ENCODE measurements around the gene THEM5.

DNA sequence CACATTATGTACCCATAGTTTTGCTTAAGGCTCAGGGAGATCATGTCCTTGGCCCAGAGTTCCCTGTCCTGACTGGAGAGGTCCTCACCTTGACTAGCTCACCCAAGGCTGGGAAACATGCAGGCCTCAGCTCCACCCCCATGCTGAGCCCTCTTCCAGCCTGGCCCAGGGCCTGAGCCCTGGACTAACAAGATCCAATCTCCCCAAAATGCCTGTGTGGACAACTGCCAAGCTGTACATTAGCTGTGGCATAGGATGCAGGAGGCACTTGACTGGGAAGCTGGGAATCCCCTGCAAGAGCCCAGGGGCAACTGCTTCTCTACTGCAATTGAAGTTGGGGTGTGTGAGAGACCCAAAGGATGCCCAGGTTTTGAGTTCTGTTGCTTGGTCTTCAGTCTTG lies 50.3 kb downstream of the THEM5 start:
- TF ChIP-seq, protein P1, sequence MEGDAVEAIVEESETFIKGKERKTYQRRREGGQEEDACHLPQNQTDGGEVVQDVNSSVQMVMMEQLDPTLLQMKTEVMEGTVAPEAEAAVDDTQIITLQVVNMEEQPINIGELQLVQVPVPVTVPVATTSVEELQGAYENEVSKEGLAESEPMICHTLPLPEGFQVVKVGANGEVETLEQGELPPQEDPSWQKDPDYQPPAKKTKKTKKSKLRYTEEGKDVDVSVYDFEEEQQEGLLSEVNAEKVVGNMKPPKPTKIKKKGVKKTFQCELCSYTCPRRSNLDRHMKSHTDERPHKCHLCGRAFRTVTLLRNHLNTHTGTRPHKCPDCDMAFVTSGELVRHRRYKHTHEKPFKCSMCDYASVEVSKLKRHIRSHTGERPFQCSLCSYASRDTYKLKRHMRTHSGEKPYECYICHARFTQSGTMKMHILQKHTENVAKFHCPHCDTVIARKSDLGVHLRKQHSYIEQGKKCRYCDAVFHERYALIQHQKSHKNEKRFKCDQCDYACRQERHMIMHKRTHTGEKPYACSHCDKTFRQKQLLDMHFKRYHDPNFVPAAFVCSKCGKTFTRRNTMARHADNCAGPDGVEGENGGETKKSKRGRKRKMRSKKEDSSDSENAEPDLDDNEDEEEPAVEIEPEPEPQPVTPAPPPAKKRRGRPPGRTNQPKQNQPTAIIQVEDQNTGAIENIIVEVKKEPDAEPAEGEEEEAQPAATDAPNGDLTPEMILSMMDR (IDR thresholded peaks at IDR 0.05; ENCODE audit: low read depth, low read length): no peak
- TF ChIP-seq POLR2A (IDR thresholded peaks at IDR 0.05; ENCODE audit: extremely low read depth, insufficient read length): no peak
- no peak for TF ChIP-seq MYC (IDR thresholded peaks at IDR 0.05; ENCODE audit: low read depth, low read length)
